NK-92 (cell line): ENCODE measurements around the gene CCSER1.
"Not testable (repeated sequence)": the region's sequence is repeated elsewhere in the genome, so short reads cannot be mapped to it uniquely, and the experiment has no call there.

Experiments
- DNase-seq: peaks from one replicate; lab custom pipeline; 2025; ENCODE audit not compliant: unreplicated experiment; lab: John Stamatoyannopoulos, UW

CCSER1 gene

GRCh38 chr4:91319556-91320268 is 1192.5 kb downstream of the CCSER1 start:
- no peak for DNase-seq

GRCh38 chr4:91322961-91323360 is 1195.8 kb downstream of the CCSER1 start:
- no peak for DNase-seq

- DNase-seq: no peak
These were observed 1198.3 kb downstream of the CCSER1 start for GRCh38 chr4:91325495-91325894.

GRCh38 chr4:91326167-91326566 is 1199.0 kb downstream of the CCSER1 start:
- DNase-seq: not testable (repeated sequence)

GRCh38 chr4:91330555-91331137 is 1203.5 kb downstream of the CCSER1 start:
- no peak for DNase-seq

GRCh38 chr4:91340822-91341221 is 1213.6 kb downstream of the CCSER1 start:
- no peak for DNase-seq

GRCh38 chr4:91345632-91346031 is 1218.4 kb downstream of the CCSER1 start:
- DNase-seq: no peak

GRCh38 chr4:91356496-91356895 is 1229.3 kb downstream of the CCSER1 start:
- DNase-seq: not testable (repeated sequence)

- not testable (repeated sequence) for DNase-seq
These were observed 1230.8 kb downstream of the CCSER1 start for GRCh38 chr4:91358016-91358415.

- DNase-seq: not testable (repeated sequence)
These were observed 1231.4 kb downstream of the CCSER1 start for GRCh38 chr4:91358621-91359020.

- DNase-seq: no peak
These were observed 1232.1 kb downstream of the CCSER1 start for GRCh38 chr4:91359041-91360031.

GRCh38 chr4:91362125-91362524 is 1234.9 kb downstream of the CCSER1 start:
- DNase-seq: no peak

- no peak for DNase-seq
These were observed 1239.4 kb downstream of the CCSER1 start for GRCh38 chr4:91366554-91366953.

- no peak for DNase-seq
These were observed 1241.9 kb downstream of the CCSER1 start for GRCh38 chr4:91369116-91369515.

- DNase-seq: no peak
These were observed 1246.4 kb downstream of the CCSER1 start for GRCh38 chr4:91373546-91373945.

GRCh38 chr4:91405431-91405830 is 1278.2 kb downstream of the CCSER1 start:
- DNase-seq: not testable (repeated sequence)

GRCh38 chr4:91422011-91422410 is 1294.8 kb downstream of the CCSER1 start:
- DNase-seq: no peak

GRCh38 chr4:91426725-91427124 is 1299.5 kb downstream of the CCSER1 start:
- DNase-seq: no peak

- no peak for DNase-seq
These were observed 1300.0 kb downstream of the CCSER1 start for GRCh38 chr4:91427171-91427570.

GRCh38 chr4:91434631-91435030 is 1307.4 kb downstream of the CCSER1 start:
- no peak for DNase-seq

GRCh38 chr4:91436556-91436955 is 1309.4 kb downstream of the CCSER1 start:
- no peak for DNase-seq

GRCh38 chr4:91447168-91447567 is 1320.0 kb downstream of the CCSER1 start:
- no peak for DNase-seq
